RPMI7951 (cell line): Measurements from ENCODE around the gene PRKAR1B. TPM values are rescaled to one million over a fixed set of nuclear protein-coding genes. Genes with fewer than 3 reads are reported as not detected.

ENCODE experiments used
- DNase-seq: peaks from one replicate; pipeline ENCODE4 v3.0.0-alpha.2; 2012; ENCODE audit warnings: low read depth
- total RNA-seq: library from RNA; depleted of rRNA; stranded (reverse); fragments of >200 nt; shearing (Covaris generic); gene quantifications from 2 replicates; pipeline ENCODE4 v1.2.3, GENCODE V29; 2014

PRKAR1B gene
- total RNA-seq, 1 experiment from 2014 or later: 5.0 TPM

GRCh38 chr7:693280-693679, 33.8 kb downstream of the PRKAR1B start:
- no peak for DNase-seq

DNA sequence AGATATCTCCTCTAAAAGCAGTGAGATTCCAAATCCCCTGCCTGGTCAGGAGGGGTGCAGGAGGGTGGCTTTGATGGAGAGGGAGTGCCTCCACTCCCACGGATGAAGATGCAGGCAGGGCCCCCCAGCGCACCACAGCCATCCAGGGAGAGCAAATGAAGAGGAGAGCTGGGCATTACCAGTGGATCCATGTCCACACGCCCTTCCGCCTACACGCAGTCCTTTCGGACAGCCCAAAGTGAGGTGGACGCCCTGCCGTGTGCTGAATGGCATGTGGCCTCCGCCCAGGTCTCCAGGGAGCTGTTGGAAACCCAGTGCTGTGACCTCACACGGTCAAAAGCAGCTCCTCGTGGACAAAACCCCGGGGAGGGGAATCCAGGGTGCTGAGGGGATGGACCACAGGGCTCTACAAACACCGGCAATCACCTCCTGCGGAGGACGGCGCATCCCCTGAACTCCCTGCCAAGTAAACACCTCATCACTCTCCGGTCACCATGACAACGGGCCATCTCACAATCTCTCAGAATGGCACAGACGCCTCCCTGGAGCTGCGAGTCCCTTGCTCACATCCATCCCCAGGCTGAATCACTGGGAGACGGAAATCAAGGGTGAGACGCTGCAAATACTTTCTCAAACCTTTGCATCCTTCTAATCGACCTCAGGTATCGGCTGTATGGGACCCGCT, 35.6 kb downstream of the PRKAR1B start:
- no peak for DNase-seq

DNA sequence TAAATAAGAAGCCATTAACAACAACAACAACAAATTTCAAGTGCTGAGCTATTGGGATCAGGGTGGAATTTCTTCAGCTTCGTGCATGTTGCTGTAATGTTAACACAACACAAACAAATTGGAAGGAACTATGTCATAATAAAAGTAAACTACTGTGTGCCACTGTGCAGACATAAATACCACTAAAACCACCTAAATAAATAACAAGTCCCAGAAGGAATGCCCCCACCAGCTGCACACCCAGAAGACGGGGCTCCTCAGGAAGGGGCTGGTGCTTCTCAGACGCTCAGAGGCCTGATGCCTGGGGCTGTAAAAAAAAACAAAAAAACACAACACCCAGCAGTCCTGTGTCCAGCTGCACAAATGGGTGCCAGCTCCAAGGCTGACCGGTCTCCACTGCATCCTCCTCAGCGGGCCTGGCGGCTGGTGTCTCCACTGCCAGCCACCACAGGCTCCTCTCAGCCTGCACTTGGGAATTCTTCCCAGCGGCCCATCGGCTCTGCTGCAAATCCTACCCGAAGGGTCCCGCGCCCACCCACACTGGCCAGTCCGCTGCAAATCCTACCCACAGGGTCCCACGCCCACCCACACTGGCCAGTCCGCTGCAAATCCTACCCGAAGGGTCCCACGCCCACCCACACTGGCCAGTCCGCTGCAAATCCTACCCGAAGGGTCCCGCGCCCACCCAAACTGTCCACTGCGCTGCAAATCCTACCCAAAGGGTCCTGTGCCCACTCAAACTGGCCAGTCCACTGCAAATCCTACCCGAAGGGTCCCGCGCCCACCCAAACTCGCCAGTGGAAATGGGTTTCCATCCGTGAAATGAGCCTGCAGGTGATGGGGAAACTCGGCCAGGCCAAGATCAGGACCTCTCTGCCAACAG, 36.4 kb downstream of the PRKAR1B start:
- DNase-seq: no peak

DNA sequence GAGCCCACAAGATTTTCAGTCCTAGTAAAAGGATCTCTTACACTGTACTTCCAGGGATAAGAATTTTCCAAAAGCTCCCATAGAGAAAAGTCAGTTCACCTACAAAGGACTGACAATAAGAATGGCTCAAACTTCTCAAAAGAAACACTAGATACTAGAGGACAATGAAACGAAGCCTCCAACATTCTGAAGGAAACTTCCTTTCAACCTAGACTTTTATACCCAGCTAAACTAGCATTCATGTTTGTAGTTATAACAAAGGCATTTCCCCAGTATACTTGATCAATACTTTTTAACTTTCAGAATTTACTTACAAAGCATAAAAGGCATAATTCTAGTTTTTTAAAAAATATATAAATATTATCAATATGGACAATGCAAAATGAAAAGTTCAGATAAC, 41.5 kb downstream of the PRKAR1B start:
- no peak for DNase-seq

DNA sequence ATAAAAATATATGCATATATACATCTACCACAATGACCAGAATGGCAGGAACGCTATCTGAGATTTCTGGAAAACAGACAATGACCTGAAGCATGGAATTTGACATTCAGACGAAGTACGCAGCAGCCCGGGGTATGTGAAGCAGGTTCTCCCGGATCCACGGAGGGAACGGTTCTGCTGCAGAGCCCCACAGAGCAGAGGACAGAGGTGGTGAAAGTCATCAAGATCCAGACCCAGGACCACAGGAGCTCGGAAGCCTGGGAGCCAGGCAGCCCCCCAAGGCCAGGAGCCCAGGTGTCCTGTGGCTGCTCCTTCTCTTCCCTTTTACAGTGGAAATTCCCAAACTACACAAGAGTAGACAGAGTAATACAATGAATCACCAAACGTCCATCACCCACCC, 42.7 kb downstream of the PRKAR1B start:
- no peak for DNase-seq

DNA sequence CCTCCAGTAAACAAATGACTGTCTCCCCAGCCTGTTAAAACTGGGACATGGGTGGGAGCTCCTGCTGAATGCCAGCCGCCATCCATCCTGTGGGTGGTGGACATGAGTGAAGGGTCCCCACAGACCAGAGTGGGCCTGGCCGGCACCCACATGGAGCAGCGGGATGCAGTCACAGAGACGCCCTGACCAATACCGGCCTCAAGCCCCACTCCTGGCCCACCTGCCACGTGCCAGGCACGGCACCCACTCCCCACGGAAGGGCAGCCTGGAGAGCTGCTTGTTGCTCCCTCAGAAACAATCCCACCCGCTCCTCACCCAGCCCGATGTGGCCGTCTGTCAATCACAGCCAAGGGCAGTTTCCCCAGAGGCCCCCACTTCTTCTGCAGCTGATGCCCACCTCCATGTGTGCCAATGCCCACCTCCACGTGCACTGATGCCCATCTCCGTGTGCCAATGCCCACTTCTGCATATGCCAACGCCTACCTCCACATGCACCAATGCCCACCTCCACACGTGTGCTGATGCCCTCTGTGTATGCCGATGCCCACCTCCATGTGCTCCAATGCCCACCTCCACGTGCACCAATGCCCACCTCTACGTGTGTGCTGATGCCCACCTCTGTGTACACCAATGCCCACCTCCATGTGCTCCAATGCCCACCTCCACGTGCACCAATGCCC, 43.4 kb downstream of the PRKAR1B start:
- no peak for DNase-seq

- no peak for DNase-seq
Measured at GRCh38 chr7:682810-683209, 44.3 kb downstream of the PRKAR1B start.

- DNase-seq: no peak
Measured at GRCh38 chr7:681551-682307, 45.4 kb downstream of the PRKAR1B start.

GRCh38 chr7:680411-681127, 46.5 kb downstream of the PRKAR1B start:
- DNase-seq: no peak

GRCh38 chr7:676972-677385, 50.1 kb downstream of the PRKAR1B start:
- no peak for DNase-seq

GRCh38 chr7:676246-676971, 50.7 kb downstream of the PRKAR1B start:
- DNase-seq: no peak

DNA sequence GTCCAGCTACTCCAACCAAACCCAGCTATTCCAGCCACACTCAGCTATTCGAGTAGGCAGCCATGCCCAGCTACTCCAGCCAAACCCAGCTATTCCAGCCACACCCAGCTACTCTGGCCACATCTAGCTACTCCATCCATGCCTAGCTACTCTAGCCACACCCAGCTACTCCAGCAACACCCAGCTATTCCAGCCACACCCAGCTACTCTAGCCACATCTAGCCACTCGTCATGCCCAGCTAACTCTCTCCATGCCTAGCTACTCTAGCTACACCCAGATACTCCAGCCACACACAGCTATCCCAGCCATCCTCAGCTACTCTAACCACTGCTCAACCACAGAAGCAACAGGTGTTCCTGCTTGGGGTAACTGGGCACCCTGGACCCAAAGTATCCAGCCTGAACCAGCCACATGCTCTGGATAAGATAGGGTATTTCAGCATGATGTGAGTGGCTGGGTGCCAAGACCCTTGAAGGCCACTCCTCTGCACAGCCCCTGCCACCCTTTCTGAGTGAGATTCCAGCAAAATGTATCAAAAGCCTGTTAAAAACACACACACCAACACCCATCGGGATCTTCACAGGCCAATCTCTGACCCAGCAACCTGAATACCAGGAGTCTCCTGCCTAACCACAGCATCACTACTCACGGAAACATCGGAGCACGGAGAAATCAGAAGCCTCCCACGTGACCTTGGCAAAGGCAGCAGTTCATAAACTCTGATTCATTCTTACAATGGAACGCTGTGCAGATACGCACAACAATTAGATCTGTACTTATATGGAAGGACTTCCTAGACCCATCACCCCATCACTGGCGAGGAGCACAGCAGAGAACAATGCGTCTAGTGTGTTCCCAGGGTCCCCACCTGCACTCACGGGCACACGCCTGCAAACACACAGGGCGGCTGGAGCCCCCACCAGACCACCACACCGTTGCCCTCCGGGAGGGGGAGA, 52.3 kb downstream of the PRKAR1B start:
- peak; percentile 69 for DNase-seq

DNA sequence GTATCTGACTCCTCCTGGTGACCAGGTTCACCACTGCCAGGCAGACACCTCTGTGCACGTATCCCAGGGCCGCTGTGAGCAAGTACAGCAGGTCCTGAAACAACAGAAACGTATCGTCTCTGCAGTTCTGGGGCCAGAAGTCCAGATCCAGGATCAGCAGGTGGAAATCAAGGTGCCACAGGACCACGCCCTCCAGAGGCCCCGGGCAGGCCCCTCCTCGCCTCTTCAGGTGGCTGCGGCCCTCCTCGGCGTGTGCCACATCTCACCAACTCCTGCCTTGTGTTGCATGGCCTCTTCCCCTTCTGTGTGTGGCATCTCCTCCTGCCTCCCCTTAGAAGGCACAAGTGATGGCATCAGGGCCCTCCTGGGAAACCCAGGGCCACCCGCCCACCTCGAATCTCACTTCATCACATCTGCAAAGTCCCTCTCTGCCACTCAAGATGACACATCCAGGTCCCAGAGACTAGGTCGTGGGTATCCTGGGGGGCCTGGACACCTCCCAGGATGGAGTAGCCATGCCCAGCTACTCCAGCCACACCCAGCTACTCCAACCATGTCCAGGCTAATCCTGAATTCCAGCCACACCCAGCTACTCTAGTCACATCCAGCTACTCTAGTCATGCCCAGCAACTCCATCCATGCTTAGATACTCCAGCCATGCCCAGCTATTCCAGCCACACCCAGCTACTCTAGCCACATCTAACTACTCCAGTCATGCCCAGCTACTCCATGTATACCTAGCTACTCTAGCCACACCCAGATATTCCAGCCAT, 53.2 kb downstream of the PRKAR1B start:
- DNase-seq: no peak

DNA sequence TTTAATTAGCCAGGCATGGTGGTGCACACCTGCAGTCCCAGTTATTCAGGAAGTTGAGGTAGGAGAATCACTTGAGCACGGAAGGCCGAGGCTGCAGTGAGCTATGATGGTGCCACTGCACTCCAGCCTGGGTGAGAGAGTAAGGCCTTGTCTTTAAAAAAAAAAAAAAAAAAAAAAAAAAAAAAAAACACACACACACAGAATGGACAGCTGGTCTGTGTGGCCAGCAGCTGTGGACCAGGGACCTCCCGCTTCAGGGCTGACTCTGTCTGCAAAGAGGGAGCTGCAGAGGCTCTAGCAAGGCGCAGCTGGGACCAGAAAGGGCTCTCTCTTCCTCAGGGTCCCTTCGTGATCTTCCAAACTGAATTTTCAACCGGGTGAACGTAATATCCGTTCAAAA, 54.2 kb downstream of the PRKAR1B start:
- DNase-seq: no peak

DNA sequence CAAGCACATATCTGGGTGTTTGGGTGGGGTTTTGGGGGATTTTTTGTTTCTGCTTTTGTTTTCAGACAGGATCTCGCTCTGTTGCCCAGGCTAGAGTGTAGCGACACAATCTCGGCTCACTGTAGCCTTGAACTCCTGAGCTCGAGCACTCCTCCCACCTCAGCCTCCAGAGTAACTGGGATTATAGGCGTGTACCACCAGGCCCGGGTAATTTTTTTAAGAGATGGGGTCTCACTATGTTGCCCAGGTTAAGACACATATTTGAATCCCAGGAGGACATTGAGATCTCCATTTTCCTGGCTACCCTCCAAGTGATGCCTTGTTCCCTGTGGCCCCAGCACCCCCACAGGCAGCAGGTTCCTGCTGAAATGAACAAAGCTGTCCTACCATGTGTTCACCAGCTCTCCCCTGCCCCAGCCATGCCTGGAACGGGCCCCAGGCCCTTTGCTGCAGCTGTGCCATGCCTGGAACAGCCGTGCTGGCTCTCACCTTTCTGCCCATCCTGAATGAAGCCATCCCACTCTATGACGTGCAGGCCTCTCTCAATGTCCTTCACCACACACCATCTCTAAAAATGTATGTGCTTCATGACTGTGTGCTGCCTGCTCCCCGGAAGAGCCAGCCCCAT, 55.6 kb downstream of the PRKAR1B start:
- DNase-seq: no peak

- no peak for DNase-seq
Measured at GRCh38 chr7:670501-671390, 56.3 kb downstream of the PRKAR1B start.

GRCh38 chr7:668958-669357, 58.1 kb downstream of the PRKAR1B start:
- DNase-seq: no peak
